Activated CD4-positive, alpha-beta T cell treated with anti-CD3 and anti-CD28 coated beads, Interleukin-10, Interleukin-2, amounts not matched to agents 100 ng/mL and 50 ng/mL, durations not matched to agents 16 hours and 8 hours (primary cell): ENCODE data around the gene DEFB132.

Experiments used
- DNase-seq: peaks from one replicate; pipeline ENCODE4 v3.0.0-alpha.2; 2020

DEFB132 gene

DNA sequence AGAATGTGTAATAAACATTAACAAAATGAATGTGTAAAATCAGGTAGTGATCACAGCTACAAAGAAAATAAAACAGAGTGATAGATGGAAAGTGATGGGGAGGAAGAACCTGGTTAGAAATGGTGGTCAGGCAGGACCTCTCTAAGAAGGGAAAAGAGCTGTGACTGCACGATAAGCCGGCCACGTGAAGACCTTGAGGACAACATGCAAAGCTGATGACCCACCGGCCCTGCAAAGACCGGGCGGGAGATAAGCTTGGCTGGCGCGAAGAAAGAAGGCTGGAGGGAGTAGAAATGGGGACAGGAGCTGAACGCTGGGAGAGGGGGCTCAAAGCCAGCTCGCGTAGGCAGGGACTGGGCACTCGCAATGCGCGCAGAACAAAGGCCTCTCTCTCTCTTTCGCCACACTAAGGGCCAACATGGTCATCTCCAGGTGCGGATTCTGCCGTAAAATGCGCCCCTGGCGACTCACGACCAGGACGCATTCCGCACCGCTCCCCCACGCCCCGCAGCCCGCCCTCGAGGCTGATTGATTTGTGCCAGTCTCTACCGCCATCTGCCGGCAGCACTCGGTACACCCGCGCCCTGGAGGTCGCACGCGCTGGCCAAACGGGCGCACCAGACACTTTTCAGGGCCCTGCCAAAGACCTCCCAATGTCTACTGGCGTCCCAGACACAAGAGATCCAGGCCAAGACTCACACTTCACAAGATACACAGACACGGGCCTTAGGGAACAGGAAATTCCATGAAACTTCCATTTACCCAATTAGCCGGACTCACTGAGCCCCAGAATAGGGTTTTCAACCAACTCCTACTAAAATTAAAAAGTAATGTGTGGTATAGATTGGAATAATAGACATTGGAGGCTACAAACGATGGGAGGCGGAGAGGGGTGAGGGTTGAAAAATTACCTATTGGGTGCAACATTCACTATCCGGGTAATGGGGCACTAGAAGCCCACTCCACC, 9.4 kb downstream of the DEFB132 start:
- peak; percentile 93 for DNase-seq

DNA sequence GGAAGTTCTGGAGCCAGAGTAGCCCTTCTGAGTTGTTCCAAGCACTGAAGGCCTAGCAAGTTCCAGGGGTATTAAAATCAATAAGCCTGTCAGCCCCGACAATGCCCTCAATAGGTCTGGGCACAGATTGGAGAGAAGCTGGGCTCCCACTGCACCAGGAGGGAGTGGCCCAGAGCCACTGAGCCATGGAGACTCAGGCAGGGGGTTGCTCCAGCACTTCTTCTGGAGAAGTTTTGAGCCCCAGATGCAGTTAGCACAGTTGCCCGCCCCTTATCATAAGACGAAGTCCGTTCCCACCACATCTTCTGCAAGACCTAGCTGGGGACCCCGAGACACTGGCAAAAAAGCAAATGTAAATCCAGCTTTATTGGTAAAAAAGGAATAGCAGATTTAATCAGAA, 13.0 kb downstream of the DEFB132 start:
- no peak for DNase-seq

DNA sequence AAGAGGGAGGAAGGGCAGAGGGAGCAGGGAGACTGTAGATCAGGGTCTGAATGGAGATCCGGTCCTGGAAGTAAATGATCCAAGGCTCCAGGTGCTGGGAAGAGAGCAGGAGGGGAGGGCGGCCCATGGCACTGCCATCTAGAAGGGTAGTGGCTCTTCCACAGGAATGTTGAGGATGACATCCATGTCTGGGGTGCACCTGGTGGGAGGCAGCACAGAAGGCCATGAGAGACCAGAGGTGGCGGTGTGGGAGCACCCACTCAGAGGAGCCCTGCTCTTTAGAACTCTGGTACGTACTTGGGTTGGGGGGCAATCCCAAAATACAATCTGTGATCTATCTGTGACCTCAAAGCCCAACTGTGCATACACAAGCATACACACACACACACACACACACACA, 13.5 kb downstream of the DEFB132 start:
- no peak for DNase-seq

DNA sequence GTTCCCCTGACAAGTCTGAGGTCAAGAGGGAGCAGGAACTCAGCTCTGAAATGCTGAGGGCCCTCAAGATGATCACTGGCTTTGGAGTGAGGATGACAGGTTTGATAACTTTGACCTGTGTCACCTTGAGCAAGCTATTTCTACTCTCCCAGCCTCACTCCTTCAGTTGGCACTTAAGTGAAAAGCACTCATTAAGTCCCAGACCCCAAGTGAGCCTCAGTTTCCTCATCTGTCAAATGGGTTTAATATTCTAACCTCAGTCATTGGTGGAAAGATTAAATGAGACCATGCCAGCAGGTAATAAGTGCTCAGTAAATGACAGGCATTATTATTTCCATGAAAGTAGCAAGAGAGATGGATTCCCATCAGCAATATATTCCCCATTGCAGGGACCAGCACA, 14.0 kb downstream of the DEFB132 start:
- DNase-seq = no peak

DNA sequence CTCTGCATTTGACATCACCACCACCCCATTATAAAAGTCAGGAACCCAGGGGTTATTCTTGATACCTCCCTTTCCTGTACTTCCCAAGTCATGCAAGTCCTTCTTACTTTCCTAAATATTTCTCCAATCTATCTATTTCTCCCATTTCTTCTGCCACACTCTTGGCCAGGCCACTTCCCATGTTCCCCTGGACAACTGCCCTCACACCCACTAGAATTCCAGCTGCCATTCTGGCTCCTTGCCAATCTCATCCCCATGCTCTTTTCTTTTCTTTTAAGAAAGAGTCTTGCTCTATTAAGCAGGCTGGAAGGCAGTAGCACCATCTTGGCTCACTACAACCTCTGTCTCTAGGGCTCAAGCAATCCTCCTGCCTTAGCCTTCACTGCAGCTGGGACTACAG, 15.2 kb downstream of the DEFB132 start:
- no peak for DNase-seq

DNA sequence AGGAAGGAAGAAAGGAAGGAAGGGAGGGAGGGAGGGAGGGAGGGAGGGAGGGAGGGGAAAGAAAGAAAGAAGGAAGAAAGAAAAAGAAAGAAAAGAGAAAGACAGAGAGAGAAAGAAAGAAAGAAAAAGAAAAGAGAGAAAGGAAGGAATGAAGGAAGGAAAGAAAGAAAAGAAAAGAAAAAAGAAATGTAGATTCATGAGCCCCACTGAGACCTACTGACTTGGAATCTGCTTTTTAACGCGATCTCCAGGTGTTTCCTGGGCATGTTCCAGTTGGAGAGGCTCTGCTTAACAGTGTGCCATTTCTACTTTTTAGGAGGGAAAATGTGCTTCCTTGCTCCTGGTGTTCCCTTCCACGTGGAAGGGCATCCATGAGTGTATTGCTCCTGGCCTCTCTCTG, 16.4 kb downstream of the DEFB132 start:
- no peak for DNase-seq

DNA sequence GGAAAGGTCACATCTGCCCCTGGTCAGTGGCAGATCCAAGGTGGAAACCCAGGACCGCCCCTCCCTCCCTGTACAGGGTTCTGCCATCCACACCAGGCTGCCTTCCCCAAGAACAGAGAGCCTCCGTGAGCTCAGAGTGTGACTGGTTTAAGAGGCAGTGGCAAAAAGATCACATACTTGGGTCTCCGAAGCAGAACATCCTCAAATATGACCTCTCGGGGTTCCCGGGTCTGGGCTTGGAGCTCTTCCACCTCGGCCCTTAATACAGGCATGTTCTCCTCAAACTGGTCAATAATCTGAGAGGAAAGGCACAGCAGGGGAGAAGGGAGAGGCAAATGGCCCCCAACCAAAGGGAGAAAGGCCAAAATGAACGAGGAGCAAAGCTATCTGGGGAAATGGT, 18.3 kb downstream of the DEFB132 start:
- no peak for DNase-seq

DNA sequence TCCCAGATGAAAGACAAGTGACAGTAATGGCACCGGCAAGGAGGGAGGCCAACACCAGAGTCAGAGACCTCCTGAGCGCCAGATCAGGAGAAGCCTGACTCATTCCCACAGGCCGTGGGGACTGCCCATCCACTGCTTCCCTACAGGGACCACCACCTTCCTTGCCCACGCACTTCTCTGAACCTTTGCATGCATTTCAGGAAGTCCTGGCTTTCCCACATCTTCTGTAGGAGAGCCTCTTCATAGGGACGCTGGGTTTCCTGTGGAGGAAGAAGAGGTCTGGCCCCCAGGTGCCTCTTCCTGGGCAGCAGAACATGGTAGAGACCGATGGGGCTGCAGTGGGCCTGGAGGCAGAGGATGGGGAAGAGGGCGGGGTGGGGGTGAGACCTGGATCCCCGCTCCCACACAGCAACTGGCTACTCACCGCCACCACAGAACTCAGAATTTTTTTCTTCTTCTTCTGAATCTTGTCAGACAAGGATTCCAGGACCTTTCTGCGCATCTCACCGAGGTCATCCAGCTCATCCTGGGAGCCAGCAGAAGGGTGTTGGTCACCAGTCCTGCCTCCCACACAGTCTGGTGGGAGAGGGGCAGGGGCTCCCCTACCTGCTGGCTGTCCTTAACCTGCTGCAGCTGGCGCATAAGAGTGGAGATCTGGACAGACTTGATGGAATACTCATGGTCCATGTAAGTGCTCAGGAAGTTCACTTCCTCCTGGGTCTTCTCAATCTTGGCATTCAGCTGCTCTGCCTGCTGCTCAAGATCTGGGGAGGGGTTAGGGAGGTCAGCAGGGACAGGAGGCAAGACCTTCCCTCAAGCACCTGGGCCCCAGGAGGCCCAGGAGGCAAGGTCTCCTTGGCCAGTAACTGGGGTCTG, 19.3 kb downstream of the DEFB132 start:
- DNase-seq = no peak

DNA sequence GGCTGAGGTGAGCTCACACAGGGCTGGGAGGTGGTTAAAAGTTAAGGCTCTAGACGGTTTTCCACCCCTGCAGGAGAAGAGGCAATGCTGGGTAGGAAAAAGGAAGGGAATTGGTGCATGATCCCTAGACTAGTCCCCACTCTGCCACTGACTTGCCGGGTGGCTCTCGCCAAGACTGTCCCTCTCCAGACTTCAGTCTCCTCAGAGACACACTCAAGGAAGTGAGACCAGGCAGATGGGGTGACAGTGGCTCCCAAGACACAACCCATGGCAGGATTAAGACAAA, 19.9 kb downstream of the DEFB132 start:
- DNase-seq = no peak

DNA sequence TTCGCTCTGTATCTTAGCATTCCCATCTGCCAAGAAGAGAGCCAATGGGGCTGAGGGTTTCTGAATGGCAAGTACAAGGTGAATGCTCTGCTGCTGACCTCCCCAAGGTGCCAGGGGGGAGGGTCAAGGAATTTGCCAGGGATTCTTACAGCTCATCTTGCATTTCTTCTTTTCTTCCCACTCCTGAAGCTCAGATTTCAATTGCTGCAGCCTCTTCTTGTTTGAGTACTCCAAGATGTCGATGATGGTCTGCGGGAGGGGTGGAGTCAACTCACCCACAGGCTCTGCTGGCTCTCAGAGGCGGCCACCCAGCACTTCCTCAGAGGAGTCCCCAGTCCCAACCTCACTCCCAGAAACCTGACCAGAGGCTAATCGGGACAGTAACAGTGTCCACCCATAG, 20.7 kb downstream of the DEFB132 start:
- no peak for DNase-seq

DNA sequence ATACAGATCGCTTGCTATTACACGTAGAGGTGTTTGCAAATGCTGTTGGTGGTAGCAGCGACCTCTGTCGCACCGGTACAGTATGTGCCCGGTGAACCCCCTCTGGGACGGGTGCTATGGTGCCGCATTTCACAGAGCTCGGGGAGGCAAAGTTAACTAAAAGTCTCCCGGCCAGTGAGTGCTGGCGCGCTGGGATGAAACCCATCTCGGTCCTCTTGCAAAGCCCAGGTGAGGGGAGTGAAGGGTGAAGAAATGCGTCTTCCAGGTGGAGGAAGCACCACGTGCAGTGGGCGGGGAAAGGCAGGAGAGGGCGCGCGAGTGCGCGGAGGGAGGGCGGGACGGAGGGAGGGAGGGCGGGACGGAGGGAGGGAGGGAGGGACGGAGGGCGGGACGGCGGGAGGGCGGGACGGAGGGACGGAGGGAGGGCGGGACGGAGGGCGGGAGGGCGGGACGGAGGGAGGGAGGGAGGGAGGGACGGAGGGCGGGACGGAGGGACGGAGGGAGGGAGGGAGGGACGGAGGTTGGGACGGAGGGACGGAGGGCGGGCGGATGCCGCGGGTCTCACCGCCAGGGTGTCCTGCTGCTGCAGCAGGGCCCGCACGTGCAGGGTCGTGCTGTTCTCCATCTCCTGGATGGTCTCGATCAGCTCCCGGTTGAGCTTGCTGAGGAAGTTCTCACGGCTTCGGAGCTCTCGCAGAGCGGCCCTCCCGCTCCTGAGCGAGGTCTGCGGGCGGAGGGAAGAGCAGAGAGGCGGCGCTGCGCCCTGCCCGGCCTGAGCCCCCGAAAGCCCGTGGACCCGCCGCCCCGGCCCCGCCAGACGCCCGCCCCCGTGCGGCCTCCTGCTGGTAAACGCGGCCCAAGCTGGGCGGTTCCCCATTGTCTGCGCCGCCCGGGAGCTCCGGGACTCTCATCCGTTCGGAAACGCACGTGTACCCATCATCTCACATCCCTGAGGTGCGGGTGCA, 21.4 kb downstream of the DEFB132 start:
- DNase-seq = no peak

DNA sequence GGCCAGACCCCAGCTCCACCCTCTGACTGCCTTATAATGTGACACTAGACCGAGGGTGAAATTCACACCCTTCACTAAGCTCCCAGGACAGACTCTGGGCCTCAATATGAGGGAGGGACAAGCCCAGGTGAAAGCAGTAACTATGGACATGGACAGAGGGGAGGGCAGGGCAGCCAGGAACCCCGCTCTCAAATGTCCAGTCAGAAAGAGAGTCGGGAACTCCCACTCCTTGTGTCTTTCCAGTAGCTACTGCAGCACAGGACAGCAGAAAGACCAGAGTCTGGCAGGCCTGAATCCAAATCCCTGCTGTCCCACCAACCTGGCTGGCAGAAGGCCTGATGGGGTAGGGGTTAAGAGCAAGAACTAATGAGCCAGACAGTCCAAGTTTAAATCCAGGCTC, 26.6 kb downstream of the DEFB132 start:
- no peak for DNase-seq

DNA sequence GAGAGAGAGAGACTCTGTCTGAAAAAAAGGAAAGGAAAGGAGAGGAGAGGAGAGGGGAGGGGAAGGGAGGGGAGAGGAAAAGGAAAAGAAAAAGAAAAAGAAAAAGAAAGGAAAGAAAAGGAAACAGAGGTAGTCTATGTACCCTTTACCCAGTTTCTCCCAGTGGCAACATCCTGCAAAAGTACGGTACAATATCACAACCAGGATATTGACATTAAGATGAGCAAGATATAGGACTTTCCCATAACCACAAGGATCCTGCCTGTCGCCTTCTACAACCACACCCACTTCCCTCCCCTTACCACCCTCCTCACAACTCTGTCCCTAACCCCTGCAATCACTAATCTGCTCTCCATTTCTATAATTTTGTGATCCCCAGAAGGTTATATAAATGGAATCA, 29.0 kb downstream of the DEFB132 start:
- DNase-seq = no peak

DNA sequence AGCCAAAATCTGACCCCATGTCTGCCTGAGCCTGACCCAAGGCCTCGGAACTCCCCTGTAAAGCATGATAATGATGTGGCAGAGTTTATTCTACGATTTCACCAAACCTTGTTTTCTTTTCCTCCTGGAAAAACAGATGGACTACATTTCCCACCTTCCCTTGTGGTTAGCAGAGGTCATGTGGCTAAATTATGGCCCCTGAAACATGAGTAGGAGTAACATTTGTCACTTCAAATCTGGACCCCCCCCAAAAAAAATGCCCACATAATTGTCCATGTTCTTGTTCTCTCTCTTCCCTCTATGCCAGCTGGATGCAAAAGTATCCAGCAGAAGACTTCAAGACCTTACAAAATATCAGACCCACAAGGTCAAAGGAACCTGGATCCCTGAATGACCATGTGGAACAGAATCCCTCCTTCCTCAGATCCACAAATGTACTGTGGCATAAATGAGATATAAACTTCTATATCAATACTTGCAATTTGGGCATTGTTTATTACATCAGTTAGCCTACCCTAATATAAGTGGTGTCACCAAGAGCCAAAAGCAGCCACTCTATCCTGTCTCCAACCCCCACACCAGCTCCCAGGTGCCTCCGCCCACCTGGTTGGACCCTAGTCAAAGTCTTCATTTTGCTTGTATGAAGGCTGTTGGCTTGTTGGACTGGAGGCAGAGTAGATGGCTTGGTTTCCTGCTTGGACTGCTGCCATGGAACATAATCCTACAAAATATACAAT, 31.6 kb downstream of the DEFB132 start:
- DNase-seq = no peak

DNA sequence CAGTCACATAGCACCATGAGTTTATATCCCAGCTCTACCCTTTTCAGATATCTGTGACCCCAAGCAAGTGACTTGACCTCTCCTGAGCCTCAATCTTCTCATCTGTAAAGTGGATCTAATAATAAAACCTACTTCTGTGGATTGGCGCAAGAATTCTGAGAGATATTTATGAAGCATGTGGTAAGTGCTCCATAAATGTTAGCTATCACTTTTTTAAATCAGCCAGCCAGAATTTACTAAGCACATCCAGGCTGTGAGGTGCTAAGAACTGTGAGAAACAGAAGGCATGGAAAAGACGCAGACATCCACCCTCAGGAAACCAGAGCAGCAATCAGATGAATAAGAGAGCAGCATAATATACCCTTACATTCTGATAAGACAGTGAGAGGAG, 32.2 kb downstream of the DEFB132 start:
- no peak for DNase-seq

DNA sequence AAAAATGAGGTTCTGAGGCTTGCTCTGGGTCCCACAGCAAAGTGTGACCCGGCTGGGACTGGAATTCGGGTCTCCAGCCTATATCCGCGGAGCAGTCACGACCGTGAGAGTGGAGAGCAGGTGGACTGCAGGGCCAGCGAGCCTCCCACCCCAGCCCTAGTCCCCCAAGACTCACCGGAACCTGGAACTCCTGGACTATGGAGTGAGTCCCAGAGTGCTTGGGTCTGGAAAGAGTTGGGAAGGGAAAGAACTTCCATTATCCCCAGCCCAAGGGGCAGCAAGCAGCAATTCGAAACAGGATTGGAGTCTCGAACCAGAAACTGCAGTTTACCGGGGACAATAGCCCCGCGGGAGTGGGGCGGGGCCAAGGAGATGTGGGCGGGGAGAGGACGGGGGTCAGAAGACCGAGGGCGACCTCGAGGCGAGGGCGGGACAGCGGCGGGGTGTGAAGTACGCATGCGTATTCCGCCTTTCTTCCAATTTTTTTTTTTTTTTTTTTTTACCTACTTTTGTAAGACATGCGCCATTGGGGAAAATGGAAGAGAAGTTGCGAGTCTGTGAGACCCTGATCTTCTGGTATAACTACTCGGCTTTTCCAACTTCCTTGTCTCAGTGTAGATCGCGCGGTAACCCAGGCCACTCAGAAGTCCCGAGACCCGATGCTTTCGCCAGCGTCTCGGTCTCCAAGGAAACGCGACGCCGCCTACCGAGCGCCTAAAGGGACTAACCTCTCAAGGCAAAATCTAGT, 32.7 kb downstream of the DEFB132 start, which contains the start of gene C20orf96:
Gene C20orf96 (minus strand): TSS at position 667 of the 748 bp plus-strand sequence. CDS start 140 bp downstream, at position 527.
- DNase-seq = peak; percentile 91

DNA sequence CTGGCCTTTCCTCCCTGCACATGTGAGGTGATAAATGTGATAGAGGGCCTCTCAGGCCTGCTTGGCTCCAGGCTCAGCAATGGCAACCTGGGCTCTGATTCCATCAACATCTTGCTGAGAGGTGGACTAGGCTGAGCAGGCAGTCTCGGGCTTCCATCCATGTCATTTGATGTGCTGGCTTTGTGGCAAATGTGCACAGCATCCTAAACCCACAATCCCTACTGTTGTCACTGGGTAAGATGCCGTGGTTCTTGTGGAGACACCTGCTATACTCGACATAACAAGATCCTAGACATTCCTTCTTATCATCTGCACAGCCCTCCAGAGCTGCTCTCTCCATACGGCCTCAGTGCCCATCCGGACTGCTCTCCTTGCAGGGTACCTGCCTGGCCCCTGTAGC, 37.1 kb downstream of the DEFB132 start:
- no peak for DNase-seq

DNA sequence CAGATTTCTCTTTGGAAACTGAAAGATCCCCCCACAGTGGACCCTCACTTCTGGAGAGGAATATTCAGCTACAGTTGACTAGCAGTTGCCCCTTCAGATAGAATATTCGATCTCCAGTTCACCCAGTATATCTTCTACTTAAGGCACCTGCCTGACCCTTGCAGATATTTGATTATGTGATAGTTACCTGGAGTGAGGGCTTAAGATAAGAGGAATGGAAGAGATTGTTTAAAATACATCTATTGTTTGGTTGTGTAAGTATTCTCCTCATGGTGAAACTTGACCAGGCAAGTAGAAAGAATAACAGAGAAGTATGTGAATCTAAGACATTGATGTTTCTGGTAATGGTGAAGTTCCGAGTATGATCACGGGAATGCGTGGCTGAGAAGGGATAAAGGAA, 38.3 kb downstream of the DEFB132 start:
- DNase-seq = no peak

DNA sequence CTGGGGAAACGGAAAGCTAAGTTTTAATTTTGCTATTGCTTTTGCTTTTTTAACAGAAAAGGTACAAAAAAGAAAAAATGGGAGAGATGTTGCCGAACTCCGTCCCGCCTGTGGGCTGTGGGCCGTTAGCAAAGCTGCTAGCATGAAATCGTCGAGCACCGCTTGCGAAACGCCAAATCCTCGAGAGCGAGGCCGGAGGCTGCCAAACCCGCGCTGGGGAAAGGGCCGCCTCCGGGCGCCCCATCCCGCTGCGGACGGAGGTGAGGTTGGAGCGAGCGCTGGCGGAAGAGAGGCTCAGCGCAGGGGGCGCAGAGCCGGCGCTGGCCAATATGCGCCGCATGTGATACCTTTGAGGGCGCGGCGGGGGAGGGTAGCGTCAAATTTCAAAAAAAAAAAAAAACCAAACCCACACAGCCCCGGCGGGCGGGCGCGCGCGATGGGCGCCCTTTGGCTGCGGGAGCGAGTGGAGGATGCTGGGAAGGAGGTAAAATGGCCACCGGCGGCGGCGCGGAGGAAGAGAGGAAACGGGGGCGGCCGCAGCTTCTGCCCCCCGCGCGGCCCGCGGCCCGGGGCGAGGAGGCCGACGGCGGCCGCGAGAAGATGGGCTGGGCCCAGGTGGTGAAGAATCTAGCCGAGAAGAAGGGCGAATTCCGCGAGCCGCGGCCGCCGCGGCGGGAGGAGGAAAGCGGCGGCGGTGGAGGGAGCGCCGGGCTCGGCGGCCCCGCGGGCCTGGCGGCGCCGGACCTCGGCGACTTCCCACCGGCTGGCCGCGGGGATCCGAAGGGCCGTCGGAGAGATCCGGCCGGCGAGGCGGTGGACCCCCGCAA, 39.8 kb downstream of the DEFB132 start, which contains the start of gene ZCCHC3:
Gene ZCCHC3 (plus strand): TSS at position 473 of the 827 bp plus-strand sequence. CDS start 17 bp downstream, at position 490.
- DNase-seq = peak; percentile 90
